ENCODE results near the gene C12orf76. TPM values are rescaled to one million over a fixed set of nuclear protein-coding genes. Genes with fewer than 3 reads are reported as not detected.

Gene C12orf76
- total and polyA plus RNA-seq, 10 of the 15 experiments (the other 5 are each of a cell fraction or from before 2014, with no cell fraction given): 3.6 to 20.4 (median 10.7) TPM

- ChIA-PET RAD21 (ENCODE audit: unreplicated experiment) (no interaction called here), POLR2A (interaction anchor here (0.7 kb wide), 1 partner anchor 17 kb away, joined by 7 read pairs; no protein-coding TSS in a partner anchor), SMC1A (ENCODE audit: uncharacterized antibody, unreplicated experiment) (interaction anchor here (0.7 kb wide), 1 partner anchor 17 kb away, joined by 3 read pairs; no protein-coding TSS in a partner anchor), CTCF (interaction anchor here (1.0 kb wide), 1 partner anchor 132 kb away, joined by 3 read pairs; no protein-coding TSS in a partner anchor)
- no peak overlapping the region for H3K9ac ChIP-seq (ENCODE audit: control insufficient read depth, insufficient read depth, low read length)
- H3K27ac ChIP-seq (ENCODE audit: control insufficient read depth, insufficient read depth): no peak overlapping the region
- H3K79me2 ChIP-seq (ENCODE audit: control insufficient read depth, insufficient read depth, low read length): no peaks in the 10 kb centered on the region
- in situ Hi-C loops (cut with MboI) (no loop called here), intact Hi-C loops (cut with micrococcal nuclease; ENCODE audit: unreplicated experiment) (no loop called here)
- no peak overlapping the region for H3K4me2 ChIP-seq (ENCODE audit: control insufficient read depth, insufficient read depth)
- DNase-seq (ENCODE audit: low read depth, low spot score): no peak
- peaks cover 15 to 49% of the 10 kb centered on the region in 2 experiments for H3K36me3 ChIP-seq (ENCODE audit: control insufficient read depth in 2 of 2, insufficient read depth in 2 of 2, low read length in 1 of 2)
- H4K20me1 ChIP-seq (ENCODE audit: control insufficient read depth, insufficient read depth): no peaks in the 10 kb centered on the region
- no peaks in the 10 kb centered on the region for H3K4me1 ChIP-seq (ENCODE audit: control insufficient read depth, insufficient read depth, low read length)
- 98% methylated on average over 4 of the region's 4 CpGs for WGBS (ENCODE audit: insufficient coverage, insufficient replicate concordance, low lambda C conversion rate, missing lambda C conversion rate)
- no peak for FAIRE-seq
- no peak overlapping the region for H2AFZ ChIP-seq (ENCODE audit: control insufficient read depth, low read depth, low read length)
- no peaks in the 10 kb centered on the region for H3K9me3 ChIP-seq (replicated peaks; ENCODE audit: control insufficient read depth, insufficient read depth, low read length)
- TF ChIP-seq ZNF592 (IDR thresholded peaks at IDR 0.05) (no peak), NFYA (IDR thresholded peaks at IDR 0.05; ENCODE audit: borderline replicate concordance, low read depth, low read length) (no peak), NRF1 (conservative IDR thresholded peaks at IDR 0.05; ENCODE audit: low read depth, low read length) (no peak), ZSCAN29 (IDR thresholded peaks at IDR 0.05) (no peak), ZNF384 (IDR thresholded peaks at IDR 0.05; ENCODE audit: borderline replicate concordance, low read depth, low read length) (no peak), FOS (IDR thresholded peaks at IDR 0.05; ENCODE audit: borderline replicate concordance, extremely low read depth, insufficient read length) (no peak), POLR2A (IDR thresholded peaks at IDR 0.05; ENCODE audit: low read depth, low read length) (no peak), NR2C2 (IDR thresholded peaks at IDR 0.05; ENCODE audit: borderline replicate concordance, control insufficient read depth, insufficient read length, low read depth) (no peak)
- ATAC-seq: no peak
- no peaks in the 10 kb centered on the region for H3K27me3 ChIP-seq (replicated peaks in 1 of 2; ENCODE audit: control insufficient read depth in 2 of 2, insufficient read depth in 2 of 2, low read length in 1 of 2)
- H3K4me3 ChIP-seq: no peak overlapping the region
- no TSS peak for BruUV-seq (replicated peaks)
Observed at GRCh38 chr12:110020956-110021355, 27.4 kb downstream of the C12orf76 start.

All from GM12878 (cell line).